Trophoblast cell (in vitro differentiated cells and primary cell): ENCODE data around the gene NCOA3.

Source experiments
- DNase-seq, 2 donors: peaks; one replicate each; pipeline ENCODE4 v3.0.0-alpha.2; 2016
- H2AFZ ChIP-seq: 2 replicates; pipeline ENCODE4 v1.6.1; 2013; ENCODE audit warnings: low read length, moderate library complexity, mild to moderate bottlenecking; ENCODE audit not compliant: insufficient read depth, poor library complexity
- H2AK5ac ChIP-seq: 2 replicates; pipeline ENCODE4 v1.6.1; 2013; ENCODE audit warnings: mild to moderate bottlenecking, low read length
- H2BK120ac ChIP-seq: 2 replicates; pipeline ENCODE4 v1.6.1; 2013; ENCODE audit warnings: low read length, mild to moderate bottlenecking, moderate library complexity; ENCODE audit not compliant: insufficient read depth, poor library complexity
- H2BK12ac ChIP-seq: 2 replicates; pipeline ENCODE4 v1.6.1; 2013; ENCODE audit warnings: mild to moderate bottlenecking, low read length, moderate library complexity
- H2BK5ac ChIP-seq: 2 replicates; pipeline ENCODE4 v1.6.1; 2013; ENCODE audit warnings: low read length, low read depth, moderate library complexity, mild to moderate bottlenecking; ENCODE audit not compliant: poor library complexity
- H3K14ac ChIP-seq: 2 replicates; pipeline ENCODE4 v1.6.1; 2013; ENCODE audit warnings: mild to moderate bottlenecking, low read length
- H3K18ac ChIP-seq: 2 replicates; pipeline ENCODE4 v1.6.1; 2013; ENCODE audit warnings: mild to moderate bottlenecking, low read length
- H3K23ac ChIP-seq: 2 replicates; pipeline ENCODE4 v1.6.1; 2013; ENCODE audit warnings: low read length
- H3K27ac ChIP-seq: 2 replicates; pipeline ENCODE4 v1.5.1; 2013; ENCODE audit warnings: low read depth, mild to moderate bottlenecking, inconsistent platforms, low read length, moderate library complexity
- H3K27me3 ChIP-seq: 2 replicates; pipeline ENCODE4 v1.6.1; 2013; ENCODE audit warnings: inconsistent platforms, mild to moderate bottlenecking, low read length, moderate library complexity; ENCODE audit not compliant: insufficient read depth
- H3K36me3 ChIP-seq, 2 experiments: 1 replicate in 1 of 2; 2 replicates in 1 of 2; pipeline ENCODE4 v1.6.1; 2013; ENCODE audit warnings: low read length in 2 of 2, mild to moderate bottlenecking in 2 of 2, moderate library complexity in 1 of 2; ENCODE audit not compliant: insufficient read depth in 2 of 2, control insufficient read depth in 1 of 2
- H3K4ac ChIP-seq: 2 replicates; pipeline ENCODE4 v1.6.1; 2013; ENCODE audit warnings: low read depth, mild to moderate bottlenecking, low read length, moderate library complexity
- H3K4me1 ChIP-seq, 2 experiments: 1 replicate in 1 of 2; 2 replicates in 1 of 2; pipeline ENCODE4 v1.6.1; 2013; ENCODE audit warnings: low read length in 2 of 2, mild to moderate bottlenecking in 2 of 2, moderate library complexity in 1 of 2; ENCODE audit not compliant: insufficient read depth in 2 of 2, control insufficient read depth in 1 of 2
- H3K4me2 ChIP-seq: 2 replicates; pipeline ENCODE4 v1.6.1; 2013; ENCODE audit warnings: inconsistent platforms, mild to moderate bottlenecking, low read length, moderate library complexity
- H3K4me3 ChIP-seq: 2 replicates; pipeline ENCODE4 v1.5.1; 2013; ENCODE audit warnings: mild to moderate bottlenecking, low read depth, low read length, inconsistent platforms
- H3K79me1 ChIP-seq: one replicate; pipeline ENCODE4 v1.6.1; 2013; ENCODE audit warnings: low read length
- H3K79me2 ChIP-seq: 2 replicates; pipeline ENCODE4 v1.6.1; 2013; ENCODE audit warnings: low read length, mild to moderate bottlenecking; ENCODE audit not compliant: control insufficient read depth, insufficient read depth, poor library complexity
- H3K9ac ChIP-seq: 2 replicates; pipeline ENCODE4 v1.6.1; 2013; ENCODE audit warnings: mild to moderate bottlenecking, low read length
- H3K9me3 ChIP-seq: 2 replicates; pipeline ENCODE4 v1.6.1; 2013; ENCODE audit warnings: low read depth, mild to moderate bottlenecking, control low read depth, inconsistent platforms, low read length; ENCODE audit not compliant: insufficient read depth
- H4K12ac ChIP-seq: 2 replicates; pipeline ENCODE4 v1.6.1; 2013; ENCODE audit warnings: low read depth, mild to moderate bottlenecking, low read length, moderate library complexity
- H4K8ac ChIP-seq: 2 replicates; pipeline ENCODE4 v1.6.1; 2013; ENCODE audit warnings: low read depth, mild to moderate bottlenecking, low read length, moderate library complexity
- H4K91ac ChIP-seq: one replicate; pipeline ENCODE4 v1.6.1; 2013; ENCODE audit warnings: low read depth, mild to moderate bottlenecking, low read length, moderate library complexity
- WGBS: extraction: QIAGEN DNeasy Blood & Tissue Kit; methylation state at CpG from one replicate; pipeline ENCODE4 v1.1.7; 2013; ENCODE audit warnings: missing lambda C conversion rate; ENCODE audit not compliant: insufficient read length, insufficient coverage; ENCODE audit errors: extremely low coverage; 5-methylcytosine and 5-hydroxymethylcytosine counted together

The NCOA3 gene

GRCh38 chr20:47557218-47557617 is 55.5 kb downstream of the NCOA3 start:
- peaks cover 0 to 4% of the 10 kb centered on the region in 2 experiments for H3K36me3 ChIP-seq
- H2BK120ac ChIP-seq = no peak overlapping the region
- no peak overlapping the region for H4K12ac ChIP-seq
- no peak overlapping the region for H3K9ac ChIP-seq
- no peak overlapping the region for H2AK5ac ChIP-seq
- no peak overlapping the region for H4K91ac ChIP-seq
- no peak overlapping the region for H4K8ac ChIP-seq
- no peak overlapping the region for H3K4ac ChIP-seq
- peaks cover 0 to 2% of the 10 kb centered on the region in 2 experiments for H3K4me1 ChIP-seq
- H3K9me3 ChIP-seq = no peaks in the 10 kb centered on the region
- no peak overlapping the region for H3K18ac ChIP-seq
- no peak overlapping the region for H2BK12ac ChIP-seq
- no peak overlapping the region for H3K27ac ChIP-seq
- H3K4me2 ChIP-seq = no peak overlapping the region
- H3K4me3 ChIP-seq = no peak overlapping the region
- no peak overlapping the region for H3K14ac ChIP-seq
- no peak overlapping the region for H3K23ac ChIP-seq
- no peak overlapping the region for H2BK5ac ChIP-seq
- H2AFZ ChIP-seq = no peak overlapping the region
- H3K27me3 ChIP-seq = no peaks in the 10 kb centered on the region
- H3K79me2 ChIP-seq = peaks cover 3% of the 10 kb centered on the region
- whole genome bisulfite sequencing = no CpG with 5 or more reads among the region's 2 CpGs
- no peaks in the 10 kb centered on the region for H3K79me1 ChIP-seq
- DNase-seq = no peak

- no peak overlapping the region for H3K14ac ChIP-seq
- WGBS = no CpG with 5 or more reads among the region's 7 CpGs
- H3K23ac ChIP-seq = no peak overlapping the region
- peaks cover 0 to 2% of the 10 kb centered on the region in 2 experiments for H3K4me1 ChIP-seq
- no peak overlapping the region for H3K4me3 ChIP-seq
- no peak overlapping the region for H2BK5ac ChIP-seq
- no peak for DNase-seq
- H2AFZ ChIP-seq = no peak overlapping the region
- peaks cover 2% of the 10 kb centered on the region for H3K79me2 ChIP-seq
- no peak overlapping the region for H4K91ac ChIP-seq
- no peak overlapping the region for H3K27ac ChIP-seq
- no peak overlapping the region for H3K9ac ChIP-seq
- H3K4ac ChIP-seq = peak overlapping the region; percentile 27
- H2BK12ac ChIP-seq = no peak overlapping the region
- H2AK5ac ChIP-seq = no peak overlapping the region
- no peaks in the 10 kb centered on the region for H3K27me3 ChIP-seq
- H3K79me1 ChIP-seq = no peaks in the 10 kb centered on the region
- no peak overlapping the region for H2BK120ac ChIP-seq
- no peak overlapping the region for H3K18ac ChIP-seq
- H3K4me2 ChIP-seq = no peak overlapping the region
- H3K36me3 ChIP-seq = peaks cover 0 to 4% of the 10 kb centered on the region in 2 experiments
- no peak overlapping the region for H4K12ac ChIP-seq
- H3K9me3 ChIP-seq = no peaks in the 10 kb centered on the region
- no peak overlapping the region for H4K8ac ChIP-seq
Observed at GRCh38 chr20:47557791-47558190, 56.1 kb downstream of the NCOA3 start.

DNA sequence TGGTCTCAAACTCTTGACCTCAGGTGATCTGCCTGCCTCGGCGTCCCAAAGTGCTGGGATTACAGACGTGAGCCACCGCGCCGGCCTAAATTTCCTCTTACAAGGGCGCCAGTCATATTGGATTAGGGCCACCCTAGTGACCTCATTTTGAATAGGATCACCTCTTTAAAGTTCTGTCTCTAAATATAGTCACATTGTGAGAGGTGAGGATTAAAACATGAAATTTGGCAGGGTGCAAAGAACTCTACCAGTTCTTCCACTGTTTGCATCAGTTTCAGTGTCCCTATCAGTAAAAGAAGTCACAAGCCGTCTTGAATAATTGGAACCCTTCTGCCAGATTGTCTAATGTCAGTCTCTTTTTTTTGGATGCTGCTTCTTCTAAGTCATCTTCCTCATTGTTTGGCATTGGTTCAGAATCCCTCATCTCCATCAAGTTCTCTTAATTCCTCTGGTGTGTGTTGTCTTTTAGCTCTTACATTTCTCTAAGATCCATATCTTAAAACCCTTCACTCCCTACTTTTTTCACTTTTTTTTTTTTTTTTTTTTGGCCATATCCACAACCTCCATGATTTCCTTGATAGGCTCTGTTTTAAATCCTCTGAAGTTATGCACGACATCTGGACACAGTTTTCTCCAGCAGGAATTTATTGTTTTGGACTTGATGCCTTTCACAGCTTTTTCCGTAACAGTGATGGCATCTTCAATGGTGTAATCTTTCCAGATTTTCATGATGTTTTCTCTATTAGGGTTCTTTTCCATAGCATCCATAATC is 56.8 kb downstream of the NCOA3 start:
- H3K9ac ChIP-seq = no peak overlapping the region
- DNase-seq = peak in 1 of 2 donors; percentile 56
- no peaks in the 10 kb centered on the region for H3K79me1 ChIP-seq
- no peak overlapping the region for H2AFZ ChIP-seq
- no peak overlapping the region for H3K4ac ChIP-seq
- no peaks in the 10 kb centered on the region for H3K27me3 ChIP-seq
- H3K18ac ChIP-seq = no peak overlapping the region
- no peak overlapping the region for H2BK5ac ChIP-seq
- H4K91ac ChIP-seq = no peak overlapping the region
- WGBS = no CpG with 5 or more reads among the region's 10 CpGs
- H3K9me3 ChIP-seq = no peaks in the 10 kb centered on the region
- no peak overlapping the region for H4K8ac ChIP-seq
- no peak overlapping the region for H3K4me3 ChIP-seq
- H3K4me2 ChIP-seq = no peak overlapping the region
- H3K79me2 ChIP-seq = no peaks in the 10 kb centered on the region
- no peak overlapping the region for H4K12ac ChIP-seq
- H2BK12ac ChIP-seq = no peak overlapping the region
- H3K27ac ChIP-seq = no peak overlapping the region
- no peak overlapping the region for H2AK5ac ChIP-seq
- H3K4me1 ChIP-seq = peaks cover 0 to 2% of the 10 kb centered on the region in 2 experiments
- H2BK120ac ChIP-seq = no peak overlapping the region
- H3K14ac ChIP-seq = no peak overlapping the region
- peaks cover 0 to 2% of the 10 kb centered on the region in 2 experiments for H3K36me3 ChIP-seq
- H3K23ac ChIP-seq = no peak overlapping the region

GRCh38 chr20:47559141-47559540 is 57.5 kb downstream of the NCOA3 start:
- H3K79me1 ChIP-seq = no peaks in the 10 kb centered on the region
- no peak overlapping the region for H3K14ac ChIP-seq
- H2BK120ac ChIP-seq = no peak overlapping the region
- H3K36me3 ChIP-seq = peaks cover 0 to 2% of the 10 kb centered on the region in 2 experiments
- no peak overlapping the region for H2BK12ac ChIP-seq
- no peak overlapping the region for H4K8ac ChIP-seq
- H3K4me1 ChIP-seq = peaks cover 0 to 2% of the 10 kb centered on the region in 2 experiments
- no peak overlapping the region for H4K91ac ChIP-seq
- no peak overlapping the region for H2AK5ac ChIP-seq
- H3K79me2 ChIP-seq = no peaks in the 10 kb centered on the region
- peak overlapping the region; percentile 47 for H3K4ac ChIP-seq
- H3K4me3 ChIP-seq = no peak overlapping the region
- no peak overlapping the region for H3K18ac ChIP-seq
- H3K27me3 ChIP-seq = no peaks in the 10 kb centered on the region
- H3K23ac ChIP-seq = no peak overlapping the region
- no peaks in the 10 kb centered on the region for H3K9me3 ChIP-seq
- H4K12ac ChIP-seq = no peak overlapping the region
- no peak overlapping the region for H2AFZ ChIP-seq
- no peak overlapping the region for H3K27ac ChIP-seq
- H2BK5ac ChIP-seq = no peak overlapping the region
- H3K9ac ChIP-seq = no peak overlapping the region
- DNase-seq = no peak
- H3K4me2 ChIP-seq = no peak overlapping the region
